Keratinocyte (primary cell): ENCODE data around the gene WEE2. TPM values are rescaled to one million over a fixed set of nuclear protein-coding genes. Genes with fewer than 3 reads are reported as not detected.

Source experiments
- DNase-seq: peaks from one replicate; pipeline ENCODE4 v3.0.0-alpha.2; 2011; ENCODE audit warnings: low read depth, missing footprints, low spot score
- FAIRE-seq: peaks from 2 replicates; lab custom pipeline; 2011; peaks lifted over from hg19 to GRCh38; lab: Jason Lieb, UNC
- H2AFZ ChIP-seq: 2 replicates; pipeline ENCODE4 v1.6.0; 2012; ENCODE audit warnings: low read length, control low read depth, inconsistent platforms; ENCODE audit not compliant: control insufficient read depth
- H3K27ac ChIP-seq: 2 replicates; pipeline ENCODE4 v1.5.1; 2011; ENCODE audit warnings: low read length; ENCODE audit not compliant: control insufficient read depth, insufficient read depth
- H3K27me3 ChIP-seq: 3 replicates; pipeline ENCODE4 v1.6.0; 2011; ENCODE audit warnings: low read length; ENCODE audit not compliant: control insufficient read depth, insufficient read depth; ENCODE audit errors: extremely low read depth
- H3K36me3 ChIP-seq, 2 experiments: 2 replicates in 1 of 2; 3 replicates in 1 of 2; pipeline ENCODE4 v1.5.1; 2011; ENCODE audit warnings: low read length in 2 of 2, mild to moderate bottlenecking in 1 of 2; ENCODE audit not compliant: control insufficient read depth in 2 of 2, insufficient read depth in 2 of 2; ENCODE audit errors: extremely low read depth in 1 of 2
- H3K4me1 ChIP-seq: 3 replicates; pipeline ENCODE4 v1.5.1; 2011; ENCODE audit warnings: low read length; ENCODE audit not compliant: control insufficient read depth, insufficient read depth; ENCODE audit errors: extremely low read depth
- H3K4me2 ChIP-seq: 3 replicates; pipeline ENCODE4 v1.6.0; 2011; ENCODE audit warnings: low read depth, low read length; ENCODE audit not compliant: control insufficient read depth, insufficient read depth; ENCODE audit errors: extremely low read depth
- H3K4me3 ChIP-seq, 3 experiments: fragments of 200-600 bp in 1 of 3; sonication (generic) in 1 of 3; 2 replicates in 2 of 3; 3 replicates in 1 of 3; pipeline ENCODE4 v1.5.1; 2011 to 2016; ENCODE audit warnings: low read length in 3 of 3, mild to moderate bottlenecking in 3 of 3, control low read depth in 2 of 3, inconsistent platforms in 1 of 3, low read depth in 1 of 3, mixed read lengths in 1 of 3, mixed run types in 1 of 3, moderate library complexity in 1 of 3; ENCODE audit not compliant: control insufficient read depth in 2 of 3, insufficient read depth in 2 of 3; ENCODE audit errors: extremely low read depth in 1 of 3
- H3K79me2 ChIP-seq: 2 replicates; pipeline ENCODE4 v1.6.0; 2012; ENCODE audit warnings: low read length; ENCODE audit not compliant: control insufficient read depth, insufficient read depth
- H3K9ac ChIP-seq: 3 replicates; pipeline ENCODE4 v1.6.0; 2011; ENCODE audit warnings: low read length; ENCODE audit not compliant: control insufficient read depth, insufficient read depth; ENCODE audit errors: extremely low read depth
- H3K9me1 ChIP-seq: 3 replicates; pipeline ENCODE4 v1.6.0; 2011; ENCODE audit warnings: low read length; ENCODE audit not compliant: control insufficient read depth, insufficient read depth; ENCODE audit errors: extremely low read depth
- H3K9me3 ChIP-seq: 2 replicates; pipeline ENCODE4 v1.5.1; 2012; ENCODE audit warnings: low read depth, low read length; ENCODE audit not compliant: control insufficient read depth
- H4K20me1 ChIP-seq: 3 replicates; pipeline ENCODE4 v1.6.0; 2011; ENCODE audit warnings: low read length; ENCODE audit not compliant: control insufficient read depth, insufficient read depth; ENCODE audit errors: extremely low read depth
- EZH2 ChIP-seq: IDR thresholded peaks from one replicate; pipeline ENCODE4 v1.6.1; 2012; ENCODE audit warnings: inconsistent platforms, mild to moderate bottlenecking, low read length, moderate library complexity
- dilution Hi-C: fragments of 300-500 bp; cut with MboI; formaldehyde crosslinking; loops from one replicate; pipeline ENCODE4 v1.7.0; 2020; ENCODE audit warnings: low sequenced_read_pairs; ENCODE audit not compliant: extremely low pct_ligation_motif_present
- polyA plus RNA-seq, 5 experiments: library from polyadenylated mRNA; depleted of rRNA in 3 of 5; stranded (reverse) in 3 of 5; stranded (forward) in 1 of 5; unstranded in 1 of 5; fragments of >200 nt; gene quantifications; 1 replicate in 1 of 5; 2 replicates in 3 of 5; 3 replicates in 1 of 5; pipeline versions ENCODE4 v1.2.1 to v1.2.3, GENCODE V29; 2011 to 2012; ENCODE audit warnings: missing spikeins in 2 of 5, low read depth in 1 of 5, low replicate concordance in 1 of 5
- TF ChIP-seq, protein P1 (sequence below), 3 experiments: IDR thresholded peaks in 1 of 3; conservative IDR thresholded peaks in 1 of 3; optimal IDR thresholded peaks in 1 of 3; 2 replicates in 2 of 3; 3 replicates in 1 of 3; pipeline versions ENCODE3 to v1.5.1; 2011; ENCODE audit warnings: low read length in 3 of 3, mild to moderate bottlenecking in 3 of 3, moderate library complexity in 2 of 3, control low read depth in 1 of 3, inconsistent platforms in 1 of 3; ENCODE audit not compliant: insufficient read depth in 2 of 3; ENCODE audit errors: extremely low read depth in 1 of 3

The WEE2 gene
- polyA plus RNA-seq, 1 donor (not counting 4 experiments of a cell fraction or from before 2014, with no cell fraction given) = not detected

DNA sequence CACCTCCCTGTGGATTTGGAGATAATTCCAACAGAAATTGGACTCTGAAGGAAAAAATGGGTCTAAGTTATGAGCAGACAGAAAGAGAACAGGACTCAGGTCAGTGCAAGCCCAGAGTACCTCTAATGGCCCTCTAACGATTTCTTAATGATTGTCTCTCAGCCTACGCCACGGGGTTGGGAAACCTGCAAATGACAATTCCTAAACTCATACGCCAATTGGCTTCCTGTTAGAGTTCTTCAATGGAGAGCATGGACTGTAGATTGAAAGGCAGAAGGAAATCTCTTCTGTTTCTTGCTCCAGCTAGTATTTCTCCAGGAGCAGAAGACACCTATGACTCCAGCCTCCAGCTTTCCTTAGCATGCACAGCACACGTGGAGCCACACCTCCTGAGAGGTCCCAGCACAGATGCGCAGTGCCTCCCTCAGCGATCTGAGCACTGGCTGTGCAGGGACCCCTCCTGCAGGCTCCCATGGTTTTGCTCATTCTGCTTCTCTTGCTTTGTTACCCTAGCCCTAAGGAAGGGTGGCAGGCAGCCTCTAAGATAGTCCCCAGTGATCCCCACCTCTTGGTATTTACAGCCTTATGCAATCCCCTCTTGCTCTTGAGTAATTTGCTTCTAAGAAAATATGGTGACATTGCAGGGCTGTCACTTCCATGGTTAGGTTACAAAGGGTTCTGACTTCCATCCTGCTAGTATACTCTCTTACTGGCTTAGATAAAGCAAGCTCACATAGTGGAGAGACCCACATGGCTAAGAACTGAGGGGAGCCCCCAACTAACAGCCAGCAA lies 36.3 kb upstream of the WEE2 start:
- TF ChIP-seq, protein P1, sequence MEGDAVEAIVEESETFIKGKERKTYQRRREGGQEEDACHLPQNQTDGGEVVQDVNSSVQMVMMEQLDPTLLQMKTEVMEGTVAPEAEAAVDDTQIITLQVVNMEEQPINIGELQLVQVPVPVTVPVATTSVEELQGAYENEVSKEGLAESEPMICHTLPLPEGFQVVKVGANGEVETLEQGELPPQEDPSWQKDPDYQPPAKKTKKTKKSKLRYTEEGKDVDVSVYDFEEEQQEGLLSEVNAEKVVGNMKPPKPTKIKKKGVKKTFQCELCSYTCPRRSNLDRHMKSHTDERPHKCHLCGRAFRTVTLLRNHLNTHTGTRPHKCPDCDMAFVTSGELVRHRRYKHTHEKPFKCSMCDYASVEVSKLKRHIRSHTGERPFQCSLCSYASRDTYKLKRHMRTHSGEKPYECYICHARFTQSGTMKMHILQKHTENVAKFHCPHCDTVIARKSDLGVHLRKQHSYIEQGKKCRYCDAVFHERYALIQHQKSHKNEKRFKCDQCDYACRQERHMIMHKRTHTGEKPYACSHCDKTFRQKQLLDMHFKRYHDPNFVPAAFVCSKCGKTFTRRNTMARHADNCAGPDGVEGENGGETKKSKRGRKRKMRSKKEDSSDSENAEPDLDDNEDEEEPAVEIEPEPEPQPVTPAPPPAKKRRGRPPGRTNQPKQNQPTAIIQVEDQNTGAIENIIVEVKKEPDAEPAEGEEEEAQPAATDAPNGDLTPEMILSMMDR (optimal IDR thresholded peaks at IDR 0.05 in 1 of 3, IDR thresholded peaks at IDR 0.05 in 1 of 3, conservative IDR thresholded peaks at IDR 0.05 in 1 of 3; ENCODE audit: extremely low read depth in 1 of 3, insufficient read depth in 2 of 3, low read length in 3 of 3) = no peak
- TF ChIP-seq EZH2 = no peak
- Histone ChIP-seq H2AFZ (no peak overlapping the region), H3K9me1 (no peaks in the 10 kb centered on the region), H3K79me2 (no peaks in the 10 kb centered on the region), H3K27ac (no peak overlapping the region), H3K36me3 (no peaks in the 10 kb centered on the region), H3K9me3 (no peaks in the 10 kb centered on the region), H3K4me1 (peaks cover 12% of the 10 kb centered on the region), H3K27me3 (no peaks in the 10 kb centered on the region), H3K9ac (no peak overlapping the region), H4K20me1 (no peaks in the 10 kb centered on the region), H3K4me2 (no peak overlapping the region), H3K4me3 (no peak overlapping the region)
- dilution Hi-C loops = no loop called here
- DNase-seq (no peak), FAIRE-seq (no peak)

DNA sequence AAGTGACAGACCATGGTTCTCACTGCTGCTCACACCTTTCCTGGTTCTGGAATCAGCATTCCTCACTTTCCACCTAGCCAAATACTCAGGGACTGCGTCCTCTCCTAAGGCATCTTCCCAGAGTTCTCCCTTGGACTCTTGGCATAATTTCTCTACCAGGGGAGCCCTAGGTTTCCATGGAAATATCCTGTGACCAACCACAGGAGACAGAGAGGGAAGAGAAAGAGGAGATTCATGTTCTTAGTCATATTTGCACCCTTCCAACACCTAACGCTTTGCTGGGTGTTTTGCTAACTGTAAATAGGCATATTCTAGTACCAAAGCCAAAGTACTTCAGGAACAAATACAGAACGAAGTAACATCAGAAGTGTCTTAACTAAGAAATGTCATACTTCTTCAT lies 34.8 kb upstream of the WEE2 start:
- Histone ChIP-seq H3K9me1 (no peaks in the 10 kb centered on the region), H3K9ac (no peak overlapping the region), H3K4me2 (no peak overlapping the region), H3K27ac (no peak overlapping the region), H4K20me1 (no peaks in the 10 kb centered on the region), H2AFZ (no peak overlapping the region), H3K4me1 (peaks cover 12% of the 10 kb centered on the region), H3K79me2 (no peaks in the 10 kb centered on the region), H3K9me3 (no peaks in the 10 kb centered on the region), H3K36me3 (no peaks in the 10 kb centered on the region), H3K4me3 (no peak overlapping the region), H3K27me3 (no peaks in the 10 kb centered on the region)
- TF ChIP-seq, protein P1 (optimal IDR thresholded peaks at IDR 0.05 in 1 of 3, IDR thresholded peaks at IDR 0.05 in 1 of 3, conservative IDR thresholded peaks at IDR 0.05 in 1 of 3; ENCODE audit: extremely low read depth in 1 of 3, insufficient read depth in 2 of 3, low read length in 3 of 3) = no peak
- TF ChIP-seq EZH2 = no peak
- no peak for DNase-seq
- dilution Hi-C loops = no loop called here
- FAIRE-seq = no peak
